Esophagus squamous epithelium (tissue), 5 donors: ENCODE data around the gene HLA-DPB1. TPM values are rescaled to one million over a fixed set of nuclear protein-coding genes. Genes with fewer than 3 reads are reported as not detected.

Source experiments
- DNase-seq: peaks from one replicate; lab custom pipeline; 2025; lab: John Stamatoyannopoulos, UW
- H3K27ac ChIP-seq, 4 donors: fragments of 200-600 bp; sonication (generic); one replicate each; pipeline ENCODE4 v1.5.1; 2016 to 2019; ENCODE audit warnings: mild to moderate bottlenecking in 1 of 4
- H3K27me3 ChIP-seq, 4 donors: fragments of 200-600 bp; sonication (generic); 1 replicate in 3 of 4; 2 replicates in 1 of 4; pipeline versions ENCODE4 v1.5.1 to v1.6.0; 2017 to 2021; ENCODE audit warnings: antibody characterized with exemption in 1 of 4
- H3K36me3 ChIP-seq, 3 donors: fragments of 200-600 bp; sonication (generic); one replicate each; pipeline ENCODE4 v1.5.1; 2016 to 2019
- H3K4me1 ChIP-seq, 3 donors: fragments of 200-600 bp; sonication (generic); one replicate each; pipeline ENCODE4 v1.5.1; 2017 to 2019
- H3K4me3 ChIP-seq, 4 donors: fragments of 200-600 bp; sonication (generic); 1 replicate in 3 of 4; 2 replicates in 1 of 4; pipeline ENCODE4 v1.5.1; 2016 to 2019; ENCODE audit warnings: mild to moderate bottlenecking in 2 of 4, moderate library complexity in 1 of 4
- H3K9me3 ChIP-seq, 3 donors: fragments of 200-600 bp; sonication (generic); one replicate each; pipeline ENCODE4 v1.5.1; 2016 to 2019
- CTCF ChIP-seq, 6 experiments: fragments of 450-650 bp in 4 of 6; fragments of 200-600 bp in 2 of 6; sonication (generic) in 2 of 6; IDR thresholded peaks; one replicate each; pipeline ENCODE4 v1.5.1; 2016 to 2019; ENCODE audit warnings: antibody characterized with exemption in 6 of 6, mild to moderate bottlenecking in 4 of 6, moderate library complexity in 4 of 6
- POLR2A ChIP-seq, 4 donors: fragments of 450-650 bp; IDR thresholded peaks; one replicate each; pipeline ENCODE4 v1.6.1; 2017; ENCODE audit warnings: antibody characterized with exemption in 4 of 4, mild to moderate bottlenecking in 4 of 4, moderate library complexity in 3 of 4
- WGBS, 2 donors: methylation state at CpG; one replicate each; pipeline ENCODE4 v1.1.5; 2018; 5-methylcytosine and 5-hydroxymethylcytosine counted together
- intact Hi-C: fragments of 100-400 bp; cut with DNase I; formaldehyde crosslinking; loops from one replicate; pipeline ENCODE4 v1.15.0; 2022
- total RNA-seq, 4 donors: library from RNA; depleted of rRNA; stranded (reverse); fragments of >200 nt; gene quantifications; one replicate each; pipeline ENCODE4 v1.1.0, GENCODE V29; 2016
- donor health status: DM: yes; HTN: yes; CAD: no.

Gene HLA-DPB1
- total RNA-seq, 4 donors from 2014 or later, result 3.2 to 96.9 (median 45.3) TPM

- Histone ChIP-seq H3K4me1 (no peaks in the 10 kb centered on the region), H3K27me3 (peaks cover 0 to 17% (median 2%) of the 10 kb centered on the region in 4 donors), H3K4me3 (no peak overlapping the region), H3K27ac (no peak overlapping the region), H3K36me3 (no peaks in the 10 kb centered on the region), H3K9me3 (peaks cover 0 to 12% (median 0%) of the 10 kb centered on the region in 3 donors)
- no peak for DNase-seq
- intact Hi-C loops, result loop anchor here (5.0 kb wide), 1 partner anchor 124 kb away; no protein-coding TSS in a partner anchor
- WGBS, 2 donors, result 52 to 81% methylated on average over 6 of the region's 6 CpGs
- no peak for TF ChIP-seq CTCF (IDR thresholded peaks at IDR 0.05)
Measured at GRCh38 chr6:33123181-33123580, 47.4 kb downstream of the HLA-DPB1 start.

- intact Hi-C loops, result loop anchor here (5.0 kb wide), 1 partner anchor 123 kb away; no protein-coding TSS in a partner anchor
- DNase-seq, result no peak
- no peaks in the 10 kb centered on the region for H3K36me3 ChIP-seq
Measured at GRCh38 chr6:33123732-33124524, 48.1 kb downstream of the HLA-DPB1 start.

GRCh38 chr6:33124525-33124901 lies 48.7 kb downstream of the HLA-DPB1 start:
- H3K27me3 ChIP-seq, result peaks cover 0 to 19% (median 2%) of the 10 kb centered on the region in 4 donors
- intact Hi-C loops, result loop anchor here (5.0 kb wide), 1 partner anchor 123 kb away; no protein-coding TSS in a partner anchor
- TF ChIP-seq CTCF (IDR thresholded peaks at IDR 0.05) (no peak), POLR2A (IDR thresholded peaks at IDR 0.05) (no peak)
- H3K4me3 ChIP-seq, result no peak overlapping the region
- DNase-seq, result no peak
- no peaks in the 10 kb centered on the region for H3K36me3 ChIP-seq
- H3K9me3 ChIP-seq, result peaks cover 0 to 12% (median 0%) of the 10 kb centered on the region in 3 donors
- WGBS, 2 donors, result 80% methylated on average over 2 to 4 of the region's 4 CpGs
- H3K27ac ChIP-seq, result no peak overlapping the region
- no peaks in the 10 kb centered on the region for H3K4me1 ChIP-seq

More at GRCh38 chr6:33123732-33124524, 48.1 kb downstream of the HLA-DPB1 start:
- WGBS, 2 donors, result 73 to 82% methylated on average over 18 to 20 of the region's 20 CpGs
- H3K9me3 ChIP-seq, result peaks cover 0 to 12% (median 0%) of the 10 kb centered on the region in 3 donors
- no peak overlapping the region for H3K27ac ChIP-seq
- H3K4me3 ChIP-seq, result no peak overlapping the region
- TF ChIP-seq POLR2A (IDR thresholded peaks at IDR 0.05) (no peak), CTCF (IDR thresholded peaks at IDR 0.05) (peak in 5 of 6 experiments; percentile 22 to 61 (median 46))
- no peaks in the 10 kb centered on the region for H3K4me1 ChIP-seq
- peaks cover 0 to 14% (median 2%) of the 10 kb centered on the region in 4 donors for H3K27me3 ChIP-seq

- no peaks in the 10 kb centered on the region for H3K36me3 ChIP-seq
- 59 to 60% methylated on average over 4 of the region's 4 CpGs for WGBS, 2 donors
- intact Hi-C loops, result loop anchor here (5.0 kb wide), 1 partner anchor 122 kb away; no protein-coding TSS in a partner anchor
- H3K4me3 ChIP-seq, result no peak overlapping the region
- TF ChIP-seq CTCF (IDR thresholded peaks at IDR 0.05), result no peak
- peaks cover 0 to 12% (median 0%) of the 10 kb centered on the region in 3 donors for H3K9me3 ChIP-seq
- H3K27ac ChIP-seq, result no peak overlapping the region
- DNase-seq, result no peak
- H3K4me1 ChIP-seq, result no peaks in the 10 kb centered on the region
- peaks cover 0 to 21% (median 2%) of the 10 kb centered on the region in 4 donors for H3K27me3 ChIP-seq
Measured at GRCh38 chr6:33124947-33125346, 49.2 kb downstream of the HLA-DPB1 start.

GRCh38 chr6:33126101-33126714 lies 50.4 kb downstream of the HLA-DPB1 start:
- TF ChIP-seq POLR2A (IDR thresholded peaks at IDR 0.05), result no peak
- peak; percentile 22 to 69 (median 50) for TF ChIP-seq CTCF (IDR thresholded peaks at IDR 0.05)
- 44 to 64% methylated on average over 4 to 5 of the region's 5 CpGs for WGBS, 2 donors
- Histone ChIP-seq H3K36me3 (no peaks in the 10 kb centered on the region), H3K9me3 (peaks cover 0 to 12% (median 0%) of the 10 kb centered on the region in 3 donors), H3K4me1 (no peaks in the 10 kb centered on the region), H3K4me3 (no peak overlapping the region), H3K27ac (no peak overlapping the region), H3K27me3 (peaks cover 0 to 19% (median 2%) of the 10 kb centered on the region in 4 donors)
- no peak for DNase-seq
- intact Hi-C loops, result no loop called here
